Caco-2 (cell line): ENCODE measurements around the gene BTD. TPM values are rescaled to one million over a fixed set of nuclear protein-coding genes. Genes with fewer than 3 reads are reported as not detected.
A peak's percentile ranks its signal among the peaks of the same experiment; 100 is the strongest.

Source experiments
- BruUV-seq: library from RNA; stranded (reverse); fragments of 400-500 nt; replicated peaks from 2 replicates; lab custom pipeline; 2021; lab: Mats Ljungman, UMichigan
- CTCF ChIA-PET: fragments of 300-600 bp; sonication (Branson Sonifier 250); formaldehyde crosslinking; loops from one replicate; lab custom pipeline; 2022; ENCODE audit warnings: antibody characterized with exemption; lab: Charles Lee
- POLR2A ChIA-PET: fragments of 300-600 bp; sonication (Branson Sonifier 250); formaldehyde crosslinking; loops from one replicate; lab custom pipeline; 2022; ENCODE audit warnings: antibody characterized with exemption; lab: Charles Lee
- DNase-seq, 2 experiments: peaks; one replicate each; pipeline versions ENCODE4 v3.0.0 to v3.0.0-alpha.2; 2020 to 2022
- H3K27me3 ChIP-seq: replicated peaks from 2 replicates; pipeline ENCODE4 v1.6.0; 2011; ENCODE audit warnings: low read length; ENCODE audit not compliant: control insufficient read depth, insufficient read depth
- H3K36me3 ChIP-seq: 2 replicates; pipeline ENCODE4 v1.5.1; 2011; ENCODE audit warnings: low read length; ENCODE audit not compliant: control insufficient read depth, insufficient read depth
- H3K4me1 ChIP-seq: fragments of 250-450 bp; sonication (Bioruptor Pico); 2 replicates; pipeline ENCODE4 v1.5.1; 2020; ENCODE audit warnings: mild to moderate bottlenecking
- H3K4me3 ChIP-seq: 2 replicates; pipeline ENCODE4 v1.5.1; 2011; ENCODE audit warnings: low read depth, mild to moderate bottlenecking, control low read depth, low read length
- H3K9me3 ChIP-seq: fragments of 250-450 bp; sonication (Bioruptor Pico); 2 replicates; pipeline ENCODE4 v1.5.1; 2020; ENCODE audit warnings: mild to moderate bottlenecking, moderate library complexity
- H3K27ac Mint-ChIP-seq: one replicate; pipeline ENCODE4 v1.8.0; 2022; ENCODE audit warnings: mixed read lengths; ENCODE audit not compliant: unreplicated experiment
- H3K27me3 Mint-ChIP-seq: one replicate; pipeline ENCODE4 v1.8.0; 2022; ENCODE audit warnings: mixed read lengths; ENCODE audit not compliant: insufficient read depth, unreplicated experiment
- H3K36me3 Mint-ChIP-seq: one replicate; pipeline ENCODE4 v1.8.0; 2022; ENCODE audit warnings: mild to moderate bottlenecking, mixed read lengths; ENCODE audit not compliant: insufficient read depth, unreplicated experiment
- H3K4me1 Mint-ChIP-seq: one replicate; pipeline ENCODE4 v1.8.0; 2022; ENCODE audit warnings: low read depth, mixed read lengths; ENCODE audit not compliant: unreplicated experiment
- H3K4me3 Mint-ChIP-seq: one replicate; pipeline ENCODE4 v1.8.0; 2022; ENCODE audit warnings: mild to moderate bottlenecking, moderate library complexity, mixed read lengths; ENCODE audit not compliant: unreplicated experiment
- H3K9me3 Mint-ChIP-seq: one replicate; pipeline ENCODE4 v1.8.0; 2022; ENCODE audit warnings: mixed read lengths; ENCODE audit not compliant: unreplicated experiment
- intact Hi-C: fragments of 100-400 bp; cut with micrococcal nuclease; formaldehyde crosslinking; loops from one replicate; pipeline ENCODE4 v1.10.0; 2022; ENCODE audit not compliant: unreplicated experiment
- total RNA-seq: library from RNA; stranded (reverse); gene quantifications from 2 replicates; pipeline ENCODE4 v1.2.3, GENCODE V29; 2022
- TF ChIP-seq, protein P1 (sequence below), 2 experiments: fragments of 200-600 bp in 1 of 2; IDR thresholded peaks; 1 replicate in 1 of 2; 2 replicates in 1 of 2; pipeline versions ENCODE4 v1.5.1 to v1.8.0; 2011 to 2022; ENCODE audit warnings: antibody characterized with exemption in 1 of 2, control low read depth in 1 of 2, inconsistent platforms in 1 of 2, low read depth in 1 of 2, low read length in 1 of 2, mild to moderate bottlenecking in 1 of 2, moderate library complexity in 1 of 2; ENCODE audit not compliant: insufficient read depth in 1 of 2, severe bottlenecking in 1 of 2, unreplicated experiment in 1 of 2

Gene BTD
- total RNA-seq, 1 experiment from 2014 or later = 11.8 TPM

DNA sequence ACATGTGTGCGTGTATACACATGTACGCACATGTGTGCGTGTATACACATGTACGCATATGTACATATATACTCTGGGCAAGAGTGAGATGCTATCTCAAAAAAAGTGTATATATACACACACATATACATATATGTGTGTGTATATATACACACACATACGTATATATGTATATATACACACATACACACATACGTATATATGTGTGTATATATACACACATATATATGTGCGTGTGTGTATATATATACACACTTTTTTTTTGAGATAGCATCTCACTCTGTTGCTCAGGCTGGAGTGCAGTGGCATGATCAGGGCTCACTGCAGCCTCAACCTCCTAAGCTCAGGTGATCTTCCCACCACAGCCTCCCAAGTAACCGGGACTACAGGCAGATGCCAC is 8.6 kb upstream of the BTD start:
- POLR2A ChIA-PET = no interaction called here
- Mint-ChIP-seq H3K36me3 (peaks cover 20% of the 10 kb centered on the region), H3K4me1 (no peaks in the 10 kb centered on the region), H3K4me3 (no peak overlapping the region), H3K27me3 (no peaks in the 10 kb centered on the region), H3K9me3 (no peaks in the 10 kb centered on the region), H3K27ac (no peak overlapping the region)
- DNase-seq = no peak
- intact Hi-C loops = no loop called here
- Histone ChIP-seq H3K27me3 (no peaks in the 10 kb centered on the region), H3K36me3 (peaks cover 1% of the 10 kb centered on the region), H3K9me3 (no peaks in the 10 kb centered on the region), H3K4me3 (no peak overlapping the region), H3K4me1 (no peaks in the 10 kb centered on the region)
- CTCF ChIA-PET = no interaction called here
- TF ChIP-seq, protein P1, sequence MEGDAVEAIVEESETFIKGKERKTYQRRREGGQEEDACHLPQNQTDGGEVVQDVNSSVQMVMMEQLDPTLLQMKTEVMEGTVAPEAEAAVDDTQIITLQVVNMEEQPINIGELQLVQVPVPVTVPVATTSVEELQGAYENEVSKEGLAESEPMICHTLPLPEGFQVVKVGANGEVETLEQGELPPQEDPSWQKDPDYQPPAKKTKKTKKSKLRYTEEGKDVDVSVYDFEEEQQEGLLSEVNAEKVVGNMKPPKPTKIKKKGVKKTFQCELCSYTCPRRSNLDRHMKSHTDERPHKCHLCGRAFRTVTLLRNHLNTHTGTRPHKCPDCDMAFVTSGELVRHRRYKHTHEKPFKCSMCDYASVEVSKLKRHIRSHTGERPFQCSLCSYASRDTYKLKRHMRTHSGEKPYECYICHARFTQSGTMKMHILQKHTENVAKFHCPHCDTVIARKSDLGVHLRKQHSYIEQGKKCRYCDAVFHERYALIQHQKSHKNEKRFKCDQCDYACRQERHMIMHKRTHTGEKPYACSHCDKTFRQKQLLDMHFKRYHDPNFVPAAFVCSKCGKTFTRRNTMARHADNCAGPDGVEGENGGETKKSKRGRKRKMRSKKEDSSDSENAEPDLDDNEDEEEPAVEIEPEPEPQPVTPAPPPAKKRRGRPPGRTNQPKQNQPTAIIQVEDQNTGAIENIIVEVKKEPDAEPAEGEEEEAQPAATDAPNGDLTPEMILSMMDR (IDR thresholded peaks at IDR 0.05; ENCODE audit: insufficient read depth in 1 of 2, low read depth in 1 of 2, low read length in 1 of 2, severe bottlenecking in 1 of 2, unreplicated experiment in 1 of 2) = no peak
- BruUV-seq = no TSS peak

DNA sequence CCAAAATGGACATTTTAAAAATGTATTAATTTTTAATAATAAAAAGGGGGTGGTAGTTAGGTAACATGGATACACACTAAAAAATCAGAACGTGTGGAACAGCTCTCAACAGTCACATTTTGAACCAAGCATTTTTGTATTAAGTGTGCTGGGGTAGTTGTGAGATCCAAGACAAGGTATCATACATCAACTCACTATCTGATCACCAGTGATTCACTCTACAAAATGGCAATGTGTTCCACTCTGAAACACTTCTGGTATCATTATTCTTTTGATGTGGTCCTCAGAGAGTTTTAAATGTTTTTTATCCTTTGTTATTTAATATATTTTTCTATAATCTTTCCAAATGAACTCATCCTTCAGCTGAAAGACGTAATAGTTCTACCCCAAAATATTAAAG is 5.6 kb upstream of the BTD start:
- H3K9me3 Mint-ChIP-seq = no peaks in the 10 kb centered on the region
- no peaks in the 10 kb centered on the region for H3K27me3 ChIP-seq
- no peaks in the 10 kb centered on the region for H3K27me3 Mint-ChIP-seq
- ChIA-PET CTCF (no interaction called here), POLR2A (no interaction called here)
- H3K4me1 Mint-ChIP-seq = no peaks in the 10 kb centered on the region
- no peak overlapping the region for H3K27ac Mint-ChIP-seq
- H3K9me3 ChIP-seq = no peaks in the 10 kb centered on the region
- H3K4me3 Mint-ChIP-seq = no peak overlapping the region
- H3K4me1 ChIP-seq = no peaks in the 10 kb centered on the region
- BruUV-seq = no TSS peak
- intact Hi-C loops = no loop called here
- peaks cover 5% of the 10 kb centered on the region for H3K36me3 ChIP-seq
- TF ChIP-seq, protein P1 (IDR thresholded peaks at IDR 0.05; ENCODE audit: insufficient read depth in 1 of 2, low read depth in 1 of 2, low read length in 1 of 2, severe bottlenecking in 1 of 2, unreplicated experiment in 1 of 2) = no peak
- no peak for DNase-seq
- peaks cover 31% of the 10 kb centered on the region for H3K36me3 Mint-ChIP-seq
- H3K4me3 ChIP-seq = no peak overlapping the region

DNA sequence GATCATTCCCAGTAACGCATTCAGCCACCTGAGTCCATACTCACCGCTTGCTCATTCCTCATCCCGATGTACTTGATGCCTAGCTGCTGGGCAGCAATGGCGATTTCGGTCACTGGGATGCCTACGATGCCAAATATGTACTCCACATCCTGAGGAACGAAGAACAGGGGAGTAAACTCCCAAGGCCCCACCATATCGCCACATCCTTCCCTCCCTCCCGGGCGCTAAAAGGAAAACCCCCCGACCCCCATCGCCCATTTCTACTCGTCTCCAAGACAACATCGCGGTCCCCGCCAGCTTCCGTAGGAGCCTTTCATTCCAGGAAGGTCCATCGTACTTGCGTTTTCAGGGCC is 523 bp upstream of the BTD start:
- H3K9me3 Mint-ChIP-seq = peaks cover 9% of the 10 kb centered on the region
- H3K27ac Mint-ChIP-seq = peak overlapping the region; percentile 99
- peak overlapping the region; percentile 100 for H3K4me3 Mint-ChIP-seq
- Histone ChIP-seq H3K36me3 (peaks cover 8% of the 10 kb centered on the region), H3K9me3 (peaks cover 7% of the 10 kb centered on the region), H3K27me3 (no peaks in the 10 kb centered on the region), H3K4me3 (peak overlapping the region; percentile 61), H3K4me1 (peaks cover under 1% of the 10 kb centered on the region; the same call in 1 of the 2 replicates)
- no peaks in the 10 kb centered on the region for H3K27me3 Mint-ChIP-seq
- no peaks in the 10 kb centered on the region for H3K4me1 Mint-ChIP-seq
- CTCF ChIA-PET = no interaction called here
- TF ChIP-seq, protein P1 (IDR thresholded peaks at IDR 0.05; ENCODE audit: insufficient read depth in 1 of 2, low read depth in 1 of 2, low read length in 1 of 2, severe bottlenecking in 1 of 2, unreplicated experiment in 1 of 2) = no peak
- no peak for DNase-seq
- POLR2A ChIA-PET = interaction anchor here (0.5 kb wide), 1 partner anchor 196 kb away, joined by 5 read pairs; no protein-coding TSS in a partner anchor
- intact Hi-C loops = no loop called here
- BruUV-seq = no TSS peak
- peaks cover 52% of the 10 kb centered on the region for H3K36me3 Mint-ChIP-seq
